GM12878 (cell line): Measurements from ENCODE around the gene COL8A2.

Experiments used
- ASH2L ChIP-seq: fragments of 300-600, 200-600 bp; sonication (generic); IDR thresholded peaks from 2 replicates; pipeline ENCODE4 v1.6.1; 2017; ENCODE audit warnings: low read depth, mild to moderate bottlenecking, borderline replicate concordance
- CHD1 ChIP-seq: IDR thresholded peaks from 2 replicates; pipeline ENCODE4 v1.6.1; 2012; ENCODE audit warnings: low read depth, low read length, improper control_type of control experiment
- CHD2 ChIP-seq: IDR thresholded peaks from 2 replicates; pipeline ENCODE4 v1.6.1; 2011; ENCODE audit warnings: low read depth, low read length, improper control_type of control experiment, borderline replicate concordance
- EP300 ChIP-seq, 2 experiments: fragments of 150-350 bp in 1 of 2; IDR thresholded peaks; 2 replicates each; pipeline ENCODE4 v1.6.1; 2011 to 2012; ENCODE audit warnings: low read depth in 2 of 2, low read length in 2 of 2, borderline replicate concordance in 1 of 2, improper control_type of control experiment in 1 of 2, inconsistent platforms in 1 of 2; ENCODE audit not compliant: control insufficient read depth in 1 of 2
- FOS ChIP-seq: IDR thresholded peaks from 3 replicates; pipeline ENCODE4 v1.6.1; 2011; ENCODE audit warnings: borderline replicate concordance; ENCODE audit not compliant: insufficient read length; ENCODE audit errors: extremely low read depth
- FOXK2 ChIP-seq: fragments of 450-650 bp; IDR thresholded peaks from 2 replicates; pipeline ENCODE4 v1.6.1; 2017; ENCODE audit warnings: mild to moderate bottlenecking, moderate library complexity
- HCFC1 ChIP-seq: fragments of 150-350 bp; IDR thresholded peaks from 2 replicates; pipeline ENCODE4 v1.6.1; 2014; ENCODE audit warnings: low read length
- JUND ChIP-seq: IDR thresholded peaks from 2 replicates; pipeline ENCODE4 v1.6.1; 2012; ENCODE audit warnings: low read depth, mild to moderate bottlenecking, low read length, improper control_type of control experiment, moderate library complexity
- POLR2A ChIP-seq: IDR thresholded peaks from 2 replicates; pipeline ENCODE4 v1.6.1; 2011; ENCODE audit warnings: low read depth, mild to moderate bottlenecking, low read length
- POLR2AphosphoS2 ChIP-seq: IDR thresholded peaks from 2 replicates; pipeline ENCODE4 v1.6.1; 2011; ENCODE audit warnings: low read depth, mild to moderate bottlenecking, low read length, improper control_type of control experiment, moderate library complexity
- REST ChIP-seq: IDR thresholded peaks from 2 replicates; pipeline ENCODE4 v1.6.1; 2012; ENCODE audit warnings: mild to moderate bottlenecking, low read depth, low read length
- TCF12 ChIP-seq: IDR thresholded peaks from 2 replicates; pipeline ENCODE4 v1.6.1; 2011; ENCODE audit warnings: low read depth, mild to moderate bottlenecking, low read length
- TF ChIP-seq, protein P1 (sequence below), 3 experiments: IDR thresholded peaks in 2 of 3; conservative IDR thresholded peaks in 1 of 3; 2 replicates each; pipeline ENCODE4 v1.5.1; 2011; ENCODE audit warnings: low read depth in 3 of 3, low read length in 3 of 3, mild to moderate bottlenecking in 3 of 3, control low read depth in 2 of 3, moderate library complexity in 2 of 3, inconsistent platforms in 1 of 3, mixed read lengths in 1 of 3; ENCODE audit not compliant: control insufficient read depth in 2 of 3, insufficient read depth in 1 of 3; ENCODE audit errors: extremely low read depth in 1 of 3
- TF ChIP-seq, protein P2 (sequence below): IDR thresholded peaks from 2 replicates; pipeline ENCODE4 v1.6.1; 2012; ENCODE audit warnings: low read length, inconsistent platforms

DNA sequence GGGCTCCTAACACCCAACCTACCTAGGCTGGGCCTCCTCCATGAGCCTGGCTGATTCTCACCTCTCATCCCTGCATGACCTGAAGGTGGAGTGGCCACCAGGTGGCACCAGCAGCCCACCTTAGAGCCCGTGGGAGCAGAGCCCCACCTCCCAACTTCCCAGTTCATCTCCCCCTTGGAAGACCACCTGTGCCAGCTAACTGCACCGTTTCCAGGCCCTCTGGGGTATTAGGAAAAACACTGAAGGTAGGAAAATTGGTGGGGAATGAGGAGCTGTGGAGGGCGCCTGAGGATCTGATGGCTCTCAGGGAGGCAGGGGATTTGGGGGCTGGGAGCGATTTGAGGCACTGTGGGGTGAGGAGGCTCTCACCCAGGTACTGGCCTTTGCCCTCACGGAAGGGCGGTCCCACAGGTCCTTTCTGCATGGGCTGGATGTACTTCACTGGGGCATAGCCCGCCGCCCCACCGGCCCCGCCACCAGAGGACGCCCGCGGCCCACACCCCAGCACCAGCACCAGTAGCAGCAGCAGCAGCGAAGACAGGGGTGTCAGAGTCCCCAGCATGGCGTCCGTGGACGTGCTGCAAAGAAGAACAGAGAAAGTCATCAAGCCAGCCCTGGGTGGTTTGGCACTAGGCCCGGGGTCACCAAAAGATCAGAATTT, 25.2 kb downstream of the COL8A2 start:
- no peak for TF ChIP-seq JUND
- TF ChIP-seq REST, result no peak
- TF ChIP-seq, protein P1, sequence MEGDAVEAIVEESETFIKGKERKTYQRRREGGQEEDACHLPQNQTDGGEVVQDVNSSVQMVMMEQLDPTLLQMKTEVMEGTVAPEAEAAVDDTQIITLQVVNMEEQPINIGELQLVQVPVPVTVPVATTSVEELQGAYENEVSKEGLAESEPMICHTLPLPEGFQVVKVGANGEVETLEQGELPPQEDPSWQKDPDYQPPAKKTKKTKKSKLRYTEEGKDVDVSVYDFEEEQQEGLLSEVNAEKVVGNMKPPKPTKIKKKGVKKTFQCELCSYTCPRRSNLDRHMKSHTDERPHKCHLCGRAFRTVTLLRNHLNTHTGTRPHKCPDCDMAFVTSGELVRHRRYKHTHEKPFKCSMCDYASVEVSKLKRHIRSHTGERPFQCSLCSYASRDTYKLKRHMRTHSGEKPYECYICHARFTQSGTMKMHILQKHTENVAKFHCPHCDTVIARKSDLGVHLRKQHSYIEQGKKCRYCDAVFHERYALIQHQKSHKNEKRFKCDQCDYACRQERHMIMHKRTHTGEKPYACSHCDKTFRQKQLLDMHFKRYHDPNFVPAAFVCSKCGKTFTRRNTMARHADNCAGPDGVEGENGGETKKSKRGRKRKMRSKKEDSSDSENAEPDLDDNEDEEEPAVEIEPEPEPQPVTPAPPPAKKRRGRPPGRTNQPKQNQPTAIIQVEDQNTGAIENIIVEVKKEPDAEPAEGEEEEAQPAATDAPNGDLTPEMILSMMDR (IDR thresholded peaks at IDR 0.05 in 2 of 3, conservative IDR thresholded peaks at IDR 0.05 in 1 of 3; ENCODE audit: control insufficient read depth in 2 of 3, extremely low read depth in 1 of 3, insufficient read depth in 1 of 3, low read depth in 3 of 3, low read length in 3 of 3), result peak; percentile 82 to 88 (median 86)
- TF ChIP-seq FOXK2, result no peak
- TF ChIP-seq, protein P2, sequence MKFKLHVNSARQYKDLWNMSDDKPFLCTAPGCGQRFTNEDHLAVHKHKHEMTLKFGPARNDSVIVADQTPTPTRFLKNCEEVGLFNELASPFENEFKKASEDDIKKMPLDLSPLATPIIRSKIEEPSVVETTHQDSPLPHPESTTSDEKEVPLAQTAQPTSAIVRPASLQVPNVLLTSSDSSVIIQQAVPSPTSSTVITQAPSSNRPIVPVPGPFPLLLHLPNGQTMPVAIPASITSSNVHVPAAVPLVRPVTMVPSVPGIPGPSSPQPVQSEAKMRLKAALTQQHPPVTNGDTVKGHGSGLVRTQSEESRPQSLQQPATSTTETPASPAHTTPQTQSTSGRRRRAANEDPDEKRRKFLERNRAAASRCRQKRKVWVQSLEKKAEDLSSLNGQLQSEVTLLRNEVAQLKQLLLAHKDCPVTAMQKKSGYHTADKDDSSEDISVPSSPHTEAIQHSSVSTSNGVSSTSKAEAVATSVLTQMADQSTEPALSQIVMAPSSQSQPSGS, result no peak
- no peak for TF ChIP-seq CHD2
- no peak for TF ChIP-seq TCF12
- no peak for TF ChIP-seq EP300 (IDR thresholded peaks at IDR 0.05; ENCODE audit: borderline replicate concordance in 1 of 2, control insufficient read depth in 1 of 2, low read depth in 2 of 2, low read length in 2 of 2)
- TF ChIP-seq POLR2AphosphoS2, result no peak
- no peak for TF ChIP-seq ASH2L
- no peak for TF ChIP-seq POLR2A
- no peak for TF ChIP-seq FOS
- no peak for TF ChIP-seq HCFC1
- TF ChIP-seq CHD1, result no peak
